ENCODE results near the gene SLC36A2. TPM values are rescaled to one million over a fixed set of nuclear protein-coding genes. Genes with fewer than 3 reads are reported as not detected.
"Not testable (repeated sequence)": the region's sequence is repeated elsewhere in the genome, so short reads cannot be mapped to it uniquely, and the experiment has no call there.

SLC36A2 gene
- total RNA-seq, result not detected

- Mint-ChIP-seq H3K9me3 (no peaks in the 10 kb centered on the region), H3K27ac (no peak within 1 kb of the TSS), H3K27me3 (peaks cover 26% of the 10 kb centered on the region), H3K4me1 (peaks cover 2% of the 10 kb centered on the region), H3K4me3 (no peak within 1 kb of the TSS), H3K36me3 (no peaks in the 10 kb centered on the region)
- DNase-seq (no peak), ATAC-seq (ENCODE audit: low read depth) (no peak)
- POLR2A ChIA-PET, result no interaction called here
Measured at GRCh38 chr5:151347369-151347768, at the start of gene SLC36A2. Gene SLC36A2, minus strand, starts transcription at chr5:151347559. Its CDS starts 99 bp downstream, at chr5:151347460.

- Mint-ChIP-seq H3K4me1 (no peaks in the 10 kb centered on the region), H3K27ac (no peak overlapping the region), H3K36me3 (no peaks in the 10 kb centered on the region), H3K9me3 (peaks cover 5% of the 10 kb centered on the region), H3K4me3 (no peak overlapping the region), H3K27me3 (peaks cover 29% of the 10 kb centered on the region)
- ATAC-seq (ENCODE audit: low read depth) (no peak), DNase-seq (no peak)
- POLR2A ChIA-PET, result no interaction called here
Measured at GRCh38 chr5:151388960-151389359, 41.6 kb upstream of the SLC36A2 start.

- Mint-ChIP-seq H3K9me3 (no peaks in the 10 kb centered on the region), H3K36me3 (no peaks in the 10 kb centered on the region), H3K27ac (no peak overlapping the region), H3K4me3 (no peak overlapping the region), H3K27me3 (peaks cover 24% of the 10 kb centered on the region), H3K4me1 (no peaks in the 10 kb centered on the region)
- POLR2A ChIA-PET, result interaction anchor here (0.7 kb wide), 1 partner anchor 61 kb away, joined by 3 read pairs; no protein-coding TSS in a partner anchor
- no peak for DNase-seq
- ATAC-seq (ENCODE audit: low read depth), result no peak
Measured at GRCh38 chr5:151384106-151384505, 36.7 kb upstream of the SLC36A2 start.

GRCh38 chr5:151383011-151383410, 35.7 kb upstream of the SLC36A2 start:
- POLR2A ChIA-PET, result no interaction called here

GRCh38 chr5:151382576-151382975, 35.2 kb upstream of the SLC36A2 start:
- H3K4me1 Mint-ChIP-seq, result no peaks in the 10 kb centered on the region
- ATAC-seq (ENCODE audit: low read depth), result no peak
- no peaks in the 10 kb centered on the region for H3K36me3 Mint-ChIP-seq
- POLR2A ChIA-PET, result no interaction called here
- no peak for DNase-seq
- no peak overlapping the region for H3K27ac Mint-ChIP-seq
- H3K9me3 Mint-ChIP-seq, result no peaks in the 10 kb centered on the region
- no peak overlapping the region for H3K4me3 Mint-ChIP-seq
- H3K27me3 Mint-ChIP-seq, result peaks cover 18% of the 10 kb centered on the region

More at GRCh38 chr5:151383011-151383410, 35.7 kb upstream of the SLC36A2 start:
- DNase-seq (no peak), ATAC-seq (ENCODE audit: low read depth) (no peak)
- Mint-ChIP-seq H3K4me1 (no peaks in the 10 kb centered on the region), H3K27ac (no peak overlapping the region), H3K27me3 (peaks cover 22% of the 10 kb centered on the region), H3K36me3 (no peaks in the 10 kb centered on the region), H3K4me3 (no peak overlapping the region), H3K9me3 (no peaks in the 10 kb centered on the region)

- H3K27me3 Mint-ChIP-seq, result peaks cover 15% of the 10 kb centered on the region
- no peak for DNase-seq
- no peaks in the 10 kb centered on the region for H3K9me3 Mint-ChIP-seq
- no peak overlapping the region for H3K4me3 Mint-ChIP-seq
- no peaks in the 10 kb centered on the region for H3K36me3 Mint-ChIP-seq
- POLR2A ChIA-PET, result no interaction called here
- H3K27ac Mint-ChIP-seq, result no peak overlapping the region
- ATAC-seq (ENCODE audit: low read depth), result no peak
- H3K4me1 Mint-ChIP-seq, result no peaks in the 10 kb centered on the region
Measured at GRCh38 chr5:151381899-151382298, 34.5 kb upstream of the SLC36A2 start.

GRCh38 chr5:151378616-151379015, 31.3 kb upstream of the SLC36A2 start:
- Mint-ChIP-seq H3K36me3 (no peaks in the 10 kb centered on the region), H3K9me3 (no peaks in the 10 kb centered on the region), H3K4me3 (no peak overlapping the region), H3K27ac (no peak overlapping the region), H3K4me1 (no peaks in the 10 kb centered on the region), H3K27me3 (peaks cover 4% of the 10 kb centered on the region)
- ATAC-seq (ENCODE audit: low read depth), result no peak
- POLR2A ChIA-PET, result no interaction called here
- no peak for DNase-seq

- POLR2A ChIA-PET, result no interaction called here
- Mint-ChIP-seq H3K4me1 (no peaks in the 10 kb centered on the region), H3K36me3 (no peaks in the 10 kb centered on the region), H3K27me3 (peaks cover 4% of the 10 kb centered on the region), H3K27ac (no peak overlapping the region), H3K9me3 (no peaks in the 10 kb centered on the region), H3K4me3 (no peak overlapping the region)
- DNase-seq (no peak), ATAC-seq (ENCODE audit: low read depth) (no peak)
Measured at GRCh38 chr5:151374539-151374938, 27.2 kb upstream of the SLC36A2 start.

- DNase-seq; H3K4me3 Mint-ChIP-seq; H3K4me1 Mint-ChIP-seq; H3K27me3 Mint-ChIP-seq; ATAC-seq (ENCODE audit: low read depth); H3K27ac Mint-ChIP-seq; H3K36me3 Mint-ChIP-seq; POLR2A ChIA-PET: not testable (repeated sequence)
- H3K9me3 Mint-ChIP-seq, result peaks cover 32% of the 10 kb centered on the region
Measured at GRCh38 chr5:151367038-151367437, 19.7 kb upstream of the SLC36A2 start.

- peaks cover 28% of the 10 kb centered on the region for H3K9me3 Mint-ChIP-seq
- H3K27me3 Mint-ChIP-seq, result peaks cover 9% of the 10 kb centered on the region
- H3K27ac Mint-ChIP-seq, result no peak overlapping the region
- no peak for ATAC-seq (ENCODE audit: low read depth)
- DNase-seq, result no peak
- H3K4me1 Mint-ChIP-seq, result no peaks in the 10 kb centered on the region
- H3K36me3 Mint-ChIP-seq, result no peaks in the 10 kb centered on the region
- H3K4me3 Mint-ChIP-seq, result no peak overlapping the region
- POLR2A ChIA-PET, result no interaction called here
Measured at GRCh38 chr5:151363673-151364072, 16.3 kb upstream of the SLC36A2 start.

GRCh38 chr5:151362970-151363369, 15.6 kb upstream of the SLC36A2 start:
- Mint-ChIP-seq H3K4me3 (no peak overlapping the region), H3K36me3 (no peaks in the 10 kb centered on the region), H3K9me3 (peaks cover 25% of the 10 kb centered on the region), H3K4me1 (no peaks in the 10 kb centered on the region), H3K27me3 (peaks cover 9% of the 10 kb centered on the region), H3K27ac (no peak overlapping the region)
- POLR2A ChIA-PET, result no interaction called here
- DNase-seq, result no peak
- ATAC-seq (ENCODE audit: low read depth), result no peak

- Mint-ChIP-seq H3K4me3 (no peak overlapping the region), H3K9me3 (peaks cover 6% of the 10 kb centered on the region), H3K27ac (no peak overlapping the region), H3K4me1 (no peaks in the 10 kb centered on the region), H3K27me3 (peaks cover 6% of the 10 kb centered on the region), H3K36me3 (no peaks in the 10 kb centered on the region)
- POLR2A ChIA-PET, result no interaction called here
- DNase-seq (no peak), ATAC-seq (ENCODE audit: low read depth) (no peak)
Measured at GRCh38 chr5:151359391-151359790, 12.0 kb upstream of the SLC36A2 start.

GRCh38 chr5:151357792-151358191, 10.4 kb upstream of the SLC36A2 start:
- no peak overlapping the region for H3K27ac Mint-ChIP-seq
- ATAC-seq (ENCODE audit: low read depth) (no peak), DNase-seq (no peak)
- H3K4me3 Mint-ChIP-seq, result no peak overlapping the region
- no peaks in the 10 kb centered on the region for H3K4me1 Mint-ChIP-seq
- H3K9me3 Mint-ChIP-seq, result no peaks in the 10 kb centered on the region
- no peaks in the 10 kb centered on the region for H3K36me3 Mint-ChIP-seq
- POLR2A ChIA-PET, result no interaction called here
- peaks cover 4% of the 10 kb centered on the region for H3K27me3 Mint-ChIP-seq

- no peak for DNase-seq
- Mint-ChIP-seq H3K27ac (no peak overlapping the region), H3K27me3 (peaks cover 4% of the 10 kb centered on the region), H3K4me1 (no peaks in the 10 kb centered on the region), H3K4me3 (no peak overlapping the region), H3K9me3 (no peaks in the 10 kb centered on the region), H3K36me3 (no peaks in the 10 kb centered on the region)
- POLR2A ChIA-PET, result no interaction called here
- ATAC-seq (ENCODE audit: low read depth), result no peak
Measured at GRCh38 chr5:151357097-151357496, 9.7 kb upstream of the SLC36A2 start.

- POLR2A ChIA-PET, result no interaction called here
- DNase-seq, result no peak
- H3K27me3 Mint-ChIP-seq, result peaks cover 6% of the 10 kb centered on the region
Measured at GRCh38 chr5:151351671-151352070, 4.3 kb upstream of the SLC36A2 start.

More at GRCh38 chr5:151351671-151352070, 4.3 kb upstream of the SLC36A2 start:
- Mint-ChIP-seq H3K9me3 (no peaks in the 10 kb centered on the region), H3K4me3 (no peak overlapping the region), H3K27ac (no peak overlapping the region), H3K36me3 (no peaks in the 10 kb centered on the region), H3K4me1 (no peaks in the 10 kb centered on the region)
- no peak for ATAC-seq (ENCODE audit: low read depth)

Data from activated naive CD8-positive, alpha-beta T cell treated with anti-CD3 and anti-CD28 coated beads, Interleukin-2, amount 10 ng/mL, durations not matched to agents 7 days and 5 days (primary cell).